ENCODE data around the gene KIAA1671.

GRCh38 chr22:25174888-25175411 lies 222.4 kb downstream of the KIAA1671 start:
- TF ChIP-seq GATA3 (IDR thresholded peaks at IDR 0.05; ENCODE audit: low read depth, low read length) (no peak), GATA2 (IDR thresholded peaks at IDR 0.05; ENCODE audit: low read depth, low read length) (no peak)
